ENCODE data around the gene LRRC4. TPM values are rescaled to one million over a fixed set of nuclear protein-coding genes. Genes with fewer than 3 reads are reported as not detected.

LRRC4 gene
- total RNA-seq, 2 donors from 2014 or later: 1.5 TPM

- Mint-ChIP-seq H3K9me3 (no peaks in the 10 kb centered on the region), H3K4me3 (no peak overlapping the region), H3K36me3 (ENCODE audit: low read depth) (peaks cover 5% of the 10 kb centered on the region), H3K4me1 (no peaks in the 10 kb centered on the region), H3K27me3 (ENCODE audit: insufficient read depth) (no peaks in the 10 kb centered on the region), H3K27ac (no peak overlapping the region)
- Histone ChIP-seq H3K27me3 (ENCODE audit: control insufficient read depth, insufficient read depth, low read length, poor library complexity, severe bottlenecking) (no peaks in the 10 kb centered on the region), H3K9me3 (ENCODE audit: control insufficient read depth, low read length) (no peaks in the 10 kb centered on the region), H3K4me1 (ENCODE audit: control insufficient read depth, insufficient read depth, low read length) (no peaks in the 10 kb centered on the region), H3K27ac (ENCODE audit: low read depth, low read length) (peak overlapping the region; percentile 45), H3K4me3 (ENCODE audit: low read length) (no peak overlapping the region), H3K9ac (ENCODE audit: extremely low read depth, low read length, poor library complexity, severe bottlenecking) (no peak overlapping the region), H3K36me3 (ENCODE audit: control insufficient read depth, insufficient read depth, low read length) (peaks cover 12% of the 10 kb centered on the region)
- WGBS, 2 experiments (ENCODE audit: insufficient coverage in 1 of 2, insufficient read length in 1 of 2): 99 to 100% methylated on average over 2 of the region's 2 CpGs
- no peak for DNase-seq
- TF ChIP-seq CTCF (conservative IDR thresholded peaks at IDR 0.05): no peak
These were observed 10.8 kb upstream of the LRRC4 start for GRCh38 chr7:128042012-128042411.

DNA sequence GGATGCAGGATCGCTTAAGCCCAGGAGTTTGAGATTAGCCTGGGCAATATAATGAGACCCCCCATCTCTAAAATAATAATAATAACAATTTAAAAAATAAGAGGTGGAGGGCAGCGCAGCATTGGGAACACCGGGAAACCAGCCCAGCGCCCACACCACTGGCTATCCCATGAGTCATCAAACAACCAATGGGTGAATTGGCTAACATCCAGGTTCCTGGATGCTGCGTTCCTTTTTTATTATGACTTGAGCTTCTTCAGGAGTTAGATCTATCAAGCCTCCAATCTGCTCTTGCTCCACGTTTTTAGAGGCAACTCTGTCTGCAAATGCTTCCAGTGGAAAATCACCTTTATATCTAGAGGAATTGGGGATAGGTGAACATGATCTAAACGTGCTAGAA is 10.0 kb upstream of the LRRC4 start:
- Histone ChIP-seq H3K9ac (ENCODE audit: extremely low read depth, low read length, poor library complexity, severe bottlenecking) (no peak overlapping the region), H3K4me1 (ENCODE audit: control insufficient read depth, insufficient read depth, low read length) (no peaks in the 10 kb centered on the region), H3K9me3 (ENCODE audit: control insufficient read depth, low read length) (no peaks in the 10 kb centered on the region), H3K36me3 (ENCODE audit: control insufficient read depth, insufficient read depth, low read length) (peaks cover 12% of the 10 kb centered on the region), H3K27me3 (ENCODE audit: control insufficient read depth, insufficient read depth, low read length, poor library complexity, severe bottlenecking) (no peaks in the 10 kb centered on the region), H3K4me3 (ENCODE audit: low read length) (no peak overlapping the region), H3K27ac (ENCODE audit: low read depth, low read length) (no peak overlapping the region)
- Mint-ChIP-seq H3K36me3 (ENCODE audit: low read depth) (peaks cover 5% of the 10 kb centered on the region), H3K9me3 (no peaks in the 10 kb centered on the region), H3K27me3 (ENCODE audit: insufficient read depth) (no peaks in the 10 kb centered on the region), H3K27ac (no peak overlapping the region), H3K4me3 (no peak overlapping the region), H3K4me1 (no peaks in the 10 kb centered on the region)
- no peak for DNase-seq
- WGBS, 2 experiments (ENCODE audit: insufficient coverage in 1 of 2, insufficient read length in 1 of 2): 93 to 97% methylated on average over 4 to 7 of the region's 7 CpGs
- no peak for TF ChIP-seq CTCF (conservative IDR thresholded peaks at IDR 0.05)

GRCh38 chr7:128040205-128040604 is 9.0 kb upstream of the LRRC4 start:
- no peak overlapping the region for H3K27ac ChIP-seq (ENCODE audit: low read depth, low read length)
- WGBS, 2 experiments (ENCODE audit: insufficient coverage in 1 of 2, insufficient read length in 1 of 2): 94 to 100% methylated on average over 2 to 3 of the region's 3 CpGs
- Mint-ChIP-seq H3K4me3 (no peak overlapping the region), H3K4me1 (no peaks in the 10 kb centered on the region), H3K9me3 (no peaks in the 10 kb centered on the region), H3K36me3 (ENCODE audit: low read depth) (peaks cover 5% of the 10 kb centered on the region), H3K27me3 (ENCODE audit: insufficient read depth) (peaks cover 1% of the 10 kb centered on the region), H3K27ac (no peak overlapping the region)
- H3K4me1 ChIP-seq (ENCODE audit: control insufficient read depth, insufficient read depth, low read length): no peaks in the 10 kb centered on the region
- no peaks in the 10 kb centered on the region for H3K9me3 ChIP-seq (ENCODE audit: control insufficient read depth, low read length)
- peaks cover 12% of the 10 kb centered on the region for H3K36me3 ChIP-seq (ENCODE audit: control insufficient read depth, insufficient read depth, low read length)
- no peak for DNase-seq
- no peak overlapping the region for H3K4me3 ChIP-seq (ENCODE audit: low read length)
- H3K27me3 ChIP-seq (ENCODE audit: control insufficient read depth, insufficient read depth, low read length, poor library complexity, severe bottlenecking): no peaks in the 10 kb centered on the region
- no peak overlapping the region for H3K9ac ChIP-seq (ENCODE audit: extremely low read depth, low read length, poor library complexity, severe bottlenecking)
- no peak for TF ChIP-seq CTCF (conservative IDR thresholded peaks at IDR 0.05)
